ENCODE results near the gene ZBTB48.

DNA sequence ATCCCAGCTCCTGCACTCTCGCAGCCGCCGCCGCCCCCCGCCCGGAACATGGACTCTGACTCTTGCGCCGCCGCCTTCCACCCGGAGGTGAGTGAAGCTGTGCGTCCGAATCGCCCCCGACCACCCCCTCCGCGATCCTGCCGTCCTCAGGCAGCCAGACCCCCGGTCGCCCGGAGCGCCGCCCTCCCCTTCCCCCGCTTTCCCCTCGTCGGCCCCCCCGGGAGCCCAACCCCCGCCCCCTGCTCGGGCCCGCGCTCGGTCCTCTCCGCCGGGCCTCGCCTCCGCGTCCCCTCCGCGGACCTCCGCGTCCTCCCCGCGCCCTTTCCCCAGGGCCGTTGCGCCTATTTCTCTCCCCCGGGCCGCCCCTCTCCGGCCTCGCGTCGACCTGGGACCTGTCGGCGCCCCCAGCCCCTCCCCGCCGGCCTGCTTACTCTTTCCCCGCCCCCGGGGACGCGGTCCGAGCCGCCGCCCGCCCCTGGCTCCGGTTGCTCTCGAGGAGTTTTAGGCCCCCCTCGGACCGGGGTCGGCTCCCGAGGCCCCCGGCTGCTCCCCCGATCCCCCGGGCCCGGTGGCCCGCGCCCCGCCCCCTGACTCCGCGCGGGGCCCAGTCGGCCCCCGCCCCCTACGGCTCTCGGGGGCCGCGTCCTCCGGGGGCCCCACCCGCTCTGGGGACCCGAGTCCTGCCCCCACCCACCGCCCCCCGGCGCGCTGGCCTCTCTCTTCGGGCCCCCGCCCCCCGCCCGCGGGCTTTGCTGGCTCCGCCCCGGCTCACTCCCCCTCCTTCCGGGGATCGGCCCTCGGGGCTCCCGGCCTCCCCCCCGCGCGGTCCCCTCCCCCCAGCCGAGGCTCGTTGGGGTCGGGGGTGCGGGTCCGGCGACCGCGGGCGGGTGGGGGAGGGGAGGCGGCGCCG is 34.5 kb downstream of the ZBTB48 start:
- TF ChIP-seq, protein P1, sequence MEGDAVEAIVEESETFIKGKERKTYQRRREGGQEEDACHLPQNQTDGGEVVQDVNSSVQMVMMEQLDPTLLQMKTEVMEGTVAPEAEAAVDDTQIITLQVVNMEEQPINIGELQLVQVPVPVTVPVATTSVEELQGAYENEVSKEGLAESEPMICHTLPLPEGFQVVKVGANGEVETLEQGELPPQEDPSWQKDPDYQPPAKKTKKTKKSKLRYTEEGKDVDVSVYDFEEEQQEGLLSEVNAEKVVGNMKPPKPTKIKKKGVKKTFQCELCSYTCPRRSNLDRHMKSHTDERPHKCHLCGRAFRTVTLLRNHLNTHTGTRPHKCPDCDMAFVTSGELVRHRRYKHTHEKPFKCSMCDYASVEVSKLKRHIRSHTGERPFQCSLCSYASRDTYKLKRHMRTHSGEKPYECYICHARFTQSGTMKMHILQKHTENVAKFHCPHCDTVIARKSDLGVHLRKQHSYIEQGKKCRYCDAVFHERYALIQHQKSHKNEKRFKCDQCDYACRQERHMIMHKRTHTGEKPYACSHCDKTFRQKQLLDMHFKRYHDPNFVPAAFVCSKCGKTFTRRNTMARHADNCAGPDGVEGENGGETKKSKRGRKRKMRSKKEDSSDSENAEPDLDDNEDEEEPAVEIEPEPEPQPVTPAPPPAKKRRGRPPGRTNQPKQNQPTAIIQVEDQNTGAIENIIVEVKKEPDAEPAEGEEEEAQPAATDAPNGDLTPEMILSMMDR (conservative IDR thresholded peaks at IDR 0.05; ENCODE audit: low read depth, low read length) = no peak
- no peak for TF ChIP-seq EZH2 (IDR thresholded peaks at IDR 0.05; ENCODE audit: borderline replicate concordance, low read depth, low read length, poor library complexity, severe bottlenecking)

All from A673 (cell line).